Measurements from ENCODE around the gene PCCB.
"Not testable (repeated sequence)": the region's sequence is repeated elsewhere in the genome, so short reads cannot be mapped to it uniquely, and the experiment has no call there.

PCCB gene

DNA sequence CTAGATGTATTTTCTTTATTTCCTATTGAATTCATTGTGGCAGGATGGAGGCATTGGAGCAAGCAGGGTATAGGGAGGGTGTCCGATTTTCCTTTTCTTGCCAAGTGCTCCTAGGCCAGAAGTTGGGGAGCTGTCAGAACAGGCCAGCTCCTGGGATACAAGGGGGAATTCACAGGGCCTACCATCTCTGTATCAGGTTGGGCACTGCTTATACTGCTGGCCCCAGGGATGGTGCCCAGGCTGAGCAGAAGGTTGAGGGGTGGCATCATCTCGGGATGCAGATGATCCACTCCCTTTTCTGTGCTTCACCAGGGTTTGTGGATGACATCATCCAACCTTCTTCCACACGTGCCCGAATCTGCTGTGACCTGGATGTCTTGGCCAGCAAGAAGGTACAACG is 79.5 kb downstream of the PCCB start:
- H3K4me1 ChIP-seq (ENCODE audit: control insufficient read depth, low read depth, low read length) = no peaks in the 10 kb centered on the region
- H3K27me3 ChIP-seq (ENCODE audit: control insufficient read depth, insufficient read depth, low read length) = no peaks in the 10 kb centered on the region
- H3K36me3 ChIP-seq (ENCODE audit: control insufficient read depth, low read depth, low read length) = peaks cover 29% of the 10 kb centered on the region
- no peak overlapping the region for H3K27ac ChIP-seq (ENCODE audit: low read length)
- no peaks in the 10 kb centered on the region for H3K9me3 ChIP-seq (ENCODE audit: control insufficient read depth, low read depth, low read length)
- H3K9ac ChIP-seq (ENCODE audit: low read length) = no peak overlapping the region
- H3K4me3 ChIP-seq (ENCODE audit: low read length) = no peak overlapping the region

- Histone ChIP-seq H3K27ac (ENCODE audit: low read length) (no peak overlapping the region), H3K4me3 (ENCODE audit: low read length) (no peak overlapping the region), H3K4me1 (ENCODE audit: control insufficient read depth, low read depth, low read length) (no peaks in the 10 kb centered on the region), H3K9me3 (ENCODE audit: control insufficient read depth, low read depth, low read length) (no peaks in the 10 kb centered on the region), H3K36me3 (ENCODE audit: control insufficient read depth, low read depth, low read length) (peaks cover 29% of the 10 kb centered on the region), H3K27me3 (ENCODE audit: control insufficient read depth, insufficient read depth, low read length) (no peaks in the 10 kb centered on the region), H3K9ac (ENCODE audit: low read length) (no peak overlapping the region)
These were observed 80.8 kb downstream of the PCCB start for GRCh38 chr3:136330900-136331299.

GRCh38 chr3:136332302-136332701 is 82.2 kb downstream of the PCCB start:
- Histone ChIP-seq H3K27ac (ENCODE audit: low read length) (no peak overlapping the region), H3K4me3 (ENCODE audit: low read length) (no peak overlapping the region), H3K9ac (ENCODE audit: low read length) (no peak overlapping the region), H3K9me3 (ENCODE audit: control insufficient read depth, low read depth, low read length) (no peaks in the 10 kb centered on the region), H3K27me3 (ENCODE audit: control insufficient read depth, insufficient read depth, low read length) (no peaks in the 10 kb centered on the region), H3K4me1 (ENCODE audit: control insufficient read depth, low read depth, low read length) (no peaks in the 10 kb centered on the region), H3K36me3 (ENCODE audit: control insufficient read depth, low read depth, low read length) (peaks cover 26% of the 10 kb centered on the region)

DNA sequence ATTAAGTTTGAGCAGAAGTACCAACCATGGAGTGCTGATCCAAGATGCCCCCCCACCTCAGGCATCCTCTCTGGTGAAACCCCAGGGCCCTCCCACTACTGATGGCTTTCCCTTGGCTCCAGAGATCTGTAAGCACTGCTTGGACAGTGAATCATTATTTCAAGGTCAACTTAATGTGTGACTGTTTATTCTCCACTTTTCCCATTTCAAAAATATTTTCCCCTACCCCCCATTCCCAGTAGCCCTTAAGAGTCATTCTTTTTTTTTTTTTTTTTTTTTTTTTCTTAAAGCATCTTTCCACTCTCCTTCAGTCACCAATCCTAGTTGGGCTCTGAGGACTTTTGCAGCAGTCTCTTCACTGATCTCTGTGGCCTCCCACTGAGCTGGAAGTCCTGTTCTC is 82.6 kb downstream of the PCCB start:
- Histone ChIP-seq H3K27ac (ENCODE audit: low read length) (no peak overlapping the region), H3K4me1 (ENCODE audit: control insufficient read depth, low read depth, low read length) (no peaks in the 10 kb centered on the region), H3K36me3 (ENCODE audit: control insufficient read depth, low read depth, low read length) (peaks cover 28% of the 10 kb centered on the region), H3K4me3 (ENCODE audit: low read length) (no peak overlapping the region), H3K27me3 (ENCODE audit: control insufficient read depth, insufficient read depth, low read length) (no peaks in the 10 kb centered on the region), H3K9ac (ENCODE audit: low read length) (no peak overlapping the region), H3K9me3 (ENCODE audit: control insufficient read depth, low read depth, low read length) (no peaks in the 10 kb centered on the region)

DNA sequence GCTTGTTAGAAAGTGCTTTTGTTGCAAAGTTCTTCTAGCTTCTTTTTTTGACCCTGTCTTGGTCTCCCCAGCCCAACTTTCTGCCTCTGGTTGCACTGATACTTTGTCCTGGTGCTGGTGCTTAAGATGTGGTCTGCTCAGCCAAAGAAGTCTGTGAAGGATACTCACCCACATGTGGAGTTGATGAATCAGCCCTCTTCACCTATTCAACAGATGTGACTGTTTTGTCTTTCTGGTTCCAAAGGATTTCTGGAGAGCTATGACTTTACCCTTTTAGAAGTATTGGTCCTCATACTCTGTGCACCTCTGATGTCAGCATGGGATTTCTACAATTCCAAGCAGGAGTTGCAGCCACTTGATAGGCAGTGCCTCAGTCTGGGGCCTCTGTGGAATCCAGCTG is 84.1 kb downstream of the PCCB start:
- no peak overlapping the region for H3K4me3 ChIP-seq (ENCODE audit: low read length)

GRCh38 chr3:136334726-136335125 is 84.6 kb downstream of the PCCB start:
- H3K4me1 ChIP-seq (ENCODE audit: control insufficient read depth, low read depth, low read length); H3K4me3 ChIP-seq (ENCODE audit: low read length); H3K9ac ChIP-seq (ENCODE audit: low read length); H3K27me3 ChIP-seq (ENCODE audit: control insufficient read depth, insufficient read depth, low read length); H3K27ac ChIP-seq (ENCODE audit: low read length); H3K9me3 ChIP-seq (ENCODE audit: control insufficient read depth, low read depth, low read length): not testable (repeated sequence)
- H3K36me3 ChIP-seq (ENCODE audit: control insufficient read depth, low read depth, low read length) = peaks cover 31% of the 10 kb centered on the region

More for the DNA sequence above, 84.1 kb downstream of the PCCB start:
- Histone ChIP-seq H3K4me1 (ENCODE audit: control insufficient read depth, low read depth, low read length) (no peaks in the 10 kb centered on the region), H3K27ac (ENCODE audit: low read length) (no peak overlapping the region), H3K36me3 (ENCODE audit: control insufficient read depth, low read depth, low read length) (peaks cover 30% of the 10 kb centered on the region), H3K9me3 (ENCODE audit: control insufficient read depth, low read depth, low read length) (no peaks in the 10 kb centered on the region), H3K9ac (ENCODE audit: low read length) (no peak overlapping the region), H3K27me3 (ENCODE audit: control insufficient read depth, insufficient read depth, low read length) (no peaks in the 10 kb centered on the region)

DNA sequence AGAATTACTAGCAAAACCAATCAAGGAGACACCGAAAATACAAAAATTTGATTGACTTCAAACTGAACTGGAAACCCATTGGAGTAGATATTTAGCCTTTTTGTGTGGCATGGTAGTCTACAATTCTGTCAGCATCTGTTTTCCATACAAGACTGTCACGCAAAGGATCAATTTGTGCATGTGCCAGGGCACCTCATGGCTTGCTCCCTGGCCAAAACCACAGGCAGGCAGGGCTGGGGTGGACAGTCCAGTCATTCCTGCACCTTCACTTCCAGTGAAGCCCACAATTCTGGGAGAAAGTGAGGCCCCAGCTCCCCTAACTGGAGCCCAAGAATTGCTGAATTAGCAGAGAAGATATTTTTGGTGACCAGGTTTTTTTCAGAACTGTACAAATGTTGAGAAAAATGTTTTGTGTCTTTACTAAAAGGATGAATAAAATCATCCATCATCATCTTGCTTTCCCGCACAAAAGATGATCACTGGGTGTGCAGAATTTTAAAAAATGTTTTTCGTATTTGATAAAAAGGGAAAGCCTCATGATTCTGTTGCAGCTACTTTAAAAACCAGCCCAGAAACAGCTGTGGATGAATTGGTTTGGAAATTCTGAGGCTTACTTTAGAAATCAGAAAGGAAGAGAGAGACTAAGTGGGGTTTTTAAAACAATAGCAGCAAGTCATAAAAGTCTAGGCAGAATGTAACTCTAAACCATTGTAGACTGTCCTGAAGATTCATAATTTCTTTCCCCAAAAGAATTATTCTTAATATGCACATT is 86.4 kb downstream of the PCCB start:
- H3K9ac ChIP-seq (ENCODE audit: low read length) = no peak overlapping the region
- no peak overlapping the region for H3K27ac ChIP-seq (ENCODE audit: low read length)
- no peaks in the 10 kb centered on the region for H3K27me3 ChIP-seq (ENCODE audit: control insufficient read depth, insufficient read depth, low read length)
- H3K4me3 ChIP-seq (ENCODE audit: low read length) = no peak overlapping the region
- no peaks in the 10 kb centered on the region for H3K9me3 ChIP-seq (ENCODE audit: control insufficient read depth, low read depth, low read length)
- no peaks in the 10 kb centered on the region for H3K4me1 ChIP-seq (ENCODE audit: control insufficient read depth, low read depth, low read length)
- H3K36me3 ChIP-seq (ENCODE audit: control insufficient read depth, low read depth, low read length) = peaks cover 36% of the 10 kb centered on the region

- H3K9ac ChIP-seq (ENCODE audit: low read length) = no peak overlapping the region
- no peaks in the 10 kb centered on the region for H3K9me3 ChIP-seq (ENCODE audit: control insufficient read depth, low read depth, low read length)
- peaks cover 5% of the 10 kb centered on the region for H3K4me1 ChIP-seq (ENCODE audit: control insufficient read depth, low read depth, low read length)
- no peak overlapping the region for H3K27ac ChIP-seq (ENCODE audit: low read length)
- H3K36me3 ChIP-seq (ENCODE audit: control insufficient read depth, low read depth, low read length) = peaks cover 17% of the 10 kb centered on the region
- H3K27me3 ChIP-seq (ENCODE audit: control insufficient read depth, insufficient read depth, low read length) = no peaks in the 10 kb centered on the region
- no peak overlapping the region for H3K4me3 ChIP-seq (ENCODE audit: low read length)
These were observed 93.3 kb downstream of the PCCB start for GRCh38 chr3:136343446-136343845.

- Histone ChIP-seq H3K9me3 (ENCODE audit: control insufficient read depth, low read depth, low read length) (no peaks in the 10 kb centered on the region), H3K9ac (ENCODE audit: low read length) (no peak overlapping the region), H3K36me3 (ENCODE audit: control insufficient read depth, low read depth, low read length) (peaks cover 14% of the 10 kb centered on the region), H3K27me3 (ENCODE audit: control insufficient read depth, insufficient read depth, low read length) (no peaks in the 10 kb centered on the region), H3K27ac (ENCODE audit: low read length) (no peak overlapping the region), H3K4me1 (ENCODE audit: control insufficient read depth, low read depth, low read length) (peaks cover 5% of the 10 kb centered on the region), H3K4me3 (ENCODE audit: low read length) (no peak overlapping the region)
These were observed 93.9 kb downstream of the PCCB start for GRCh38 chr3:136343873-136344555.

DNA sequence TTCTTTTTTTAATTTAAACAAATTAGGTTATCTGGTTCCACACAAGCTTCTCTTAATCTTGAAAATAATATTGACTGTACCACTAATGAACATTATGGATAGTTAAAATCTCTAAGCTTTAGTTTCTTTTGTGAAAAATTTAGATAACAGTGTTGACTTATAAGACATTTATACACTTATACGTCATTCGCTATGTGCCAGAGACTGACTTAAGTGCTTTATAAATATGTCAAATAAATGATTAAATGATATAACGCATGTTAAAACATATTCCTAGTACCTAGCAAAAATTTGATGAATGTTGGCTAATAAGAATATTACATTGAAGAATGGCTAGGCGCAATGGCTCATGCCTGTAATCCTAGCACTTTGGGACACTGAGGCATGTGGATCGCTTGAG is 96.3 kb downstream of the PCCB start:
- H3K9ac ChIP-seq (ENCODE audit: low read length) = no peak overlapping the region
- H3K4me1 ChIP-seq (ENCODE audit: control insufficient read depth, low read depth, low read length) = peaks cover 5% of the 10 kb centered on the region
- H3K27ac ChIP-seq (ENCODE audit: low read length) = no peak overlapping the region
- H3K36me3 ChIP-seq (ENCODE audit: control insufficient read depth, low read depth, low read length) = peaks cover 2% of the 10 kb centered on the region
- no peaks in the 10 kb centered on the region for H3K27me3 ChIP-seq (ENCODE audit: control insufficient read depth, insufficient read depth, low read length)
- H3K9me3 ChIP-seq (ENCODE audit: control insufficient read depth, low read depth, low read length) = no peaks in the 10 kb centered on the region
- no peak overlapping the region for H3K4me3 ChIP-seq (ENCODE audit: low read length)

GRCh38 chr3:136350132-136350531 is 100.0 kb downstream of the PCCB start:
- Histone ChIP-seq H3K9ac (ENCODE audit: low read length) (no peak overlapping the region), H3K9me3 (ENCODE audit: control insufficient read depth, low read depth, low read length) (no peaks in the 10 kb centered on the region), H3K27ac (ENCODE audit: low read length) (no peak overlapping the region), H3K4me1 (ENCODE audit: control insufficient read depth, low read depth, low read length) (peaks cover 10% of the 10 kb centered on the region), H3K27me3 (ENCODE audit: control insufficient read depth, insufficient read depth, low read length) (no peaks in the 10 kb centered on the region), H3K4me3 (ENCODE audit: low read length) (no peak overlapping the region), H3K36me3 (ENCODE audit: control insufficient read depth, low read depth, low read length) (peaks cover 2% of the 10 kb centered on the region)

GRCh38 chr3:136350557-136350956 is 100.4 kb downstream of the PCCB start:
- Histone ChIP-seq H3K9ac (ENCODE audit: low read length) (no peak overlapping the region), H3K4me3 (ENCODE audit: low read length) (no peak overlapping the region), H3K27me3 (ENCODE audit: control insufficient read depth, insufficient read depth, low read length) (no peaks in the 10 kb centered on the region)

More at GRCh38 chr3:136350557-136350956, 100.4 kb downstream of the PCCB start:
- Histone ChIP-seq H3K9me3 (ENCODE audit: control insufficient read depth, low read depth, low read length) (no peaks in the 10 kb centered on the region), H3K27ac (ENCODE audit: low read length) (no peak overlapping the region), H3K36me3 (ENCODE audit: control insufficient read depth, low read depth, low read length) (peaks cover 2% of the 10 kb centered on the region), H3K4me1 (ENCODE audit: control insufficient read depth, low read depth, low read length) (peaks cover 10% of the 10 kb centered on the region)

Data from iPS-18a (cell line).